Mucosa of descending colon (tissue), 3 donors: ENCODE results near the gene MDFI. TPM values are rescaled to one million over a fixed set of nuclear protein-coding genes. Genes with fewer than 3 reads are reported as not detected.

Experiments used
- ATAC-seq: fragments of 200-7000 bp; cut with Tn5 transposase; one replicate; pipeline ENCODE4 v1.9.1; 2020; ENCODE audit warnings: mild to moderate bottlenecking, moderate library complexity
- DNase-seq, 3 donors: peaks; one replicate each; pipeline ENCODE4 v3.0.0-alpha.2; 2020
- H3K36me3 ChIP-seq: fragments of 200-600 bp; one replicate; pipeline ENCODE4 v1.8.0; 2021; ENCODE audit warnings: low read depth, mild to moderate bottlenecking
- H3K4me1 ChIP-seq: fragments of 200-600 bp; one replicate; pipeline ENCODE4 v1.8.0; 2021; ENCODE audit warnings: low read depth, mild to moderate bottlenecking
- H3K4me3 ChIP-seq: fragments of 200-600 bp; one replicate; pipeline ENCODE4 v1.8.0; 2021; ENCODE audit warnings: mild to moderate bottlenecking
- H3K9me3 ChIP-seq: fragments of 200-600 bp; one replicate; pipeline ENCODE4 v1.8.0; 2021; ENCODE audit warnings: mild to moderate bottlenecking
- CTCF ChIP-seq: fragments of 200-600 bp; IDR thresholded peaks from one replicate; pipeline ENCODE4 v1.8.0; 2022; ENCODE audit warnings: antibody characterized with exemption, mild to moderate bottlenecking
- intact Hi-C, 2 donors: fragments of 100-400 bp; cut with DNase I in 1 of 2; cut with micrococcal nuclease in 1 of 2; formaldehyde crosslinking; loops; one replicate each; pipeline versions ENCODE4 v1.11.0 to v1.11.1; 2022; cut with DNase I, micrococcal nuclease
- long read RNA-seq, 2 donors: library from polyadenylated mRNA; unstranded; transcript quantifications; one replicate each; pipeline ENCODE4 v2.0.0, GENCODE V29; 2019 to 2021
- total RNA-seq, 3 donors: library from RNA; stranded (reverse); fragmentation: NEBNext Ultra II Directional in 2 of 3; extraction: Animal tissue kit (Norgen Biotek cat#: 25700) in 2 of 3; gene quantifications; one replicate each; pipeline versions ENCODE4 v1.2.1 to v1.2.4, GENCODE V29; 2021 to 2023
- donor health status: DM: no; HTN: no; CAD: no; lungs with moderate emphysema.
- donor health status: DM: no; HTN: no; CAD: no.
- donor health status: DM: no; HTN: yes; CAD: no.

MDFI gene
- total RNA-seq = 1 to 10 TPM in 2 of 3 donors, under 1 TPM in 1; 0.96 to 2.2 (median 2.1) TPM
- long read RNA-seq, donor 1 = 0 reads
- long read RNA-seq, donor 2 = 0 reads

GRCh38 chr6:41638002-41638934 is at the start of gene MDFI:
TSS of gene MDFI (plus strand) at chr6:41638468. CDS start at chr6:41638750, 282 bp downstream.
- no peaks in the 10 kb centered on the region for H3K9me3 ChIP-seq
- ATAC-seq (no peak), DNase-seq (no peak)
- no peak within 1 kb of the TSS for H3K4me3 ChIP-seq
- H3K36me3 ChIP-seq = no peaks in the 10 kb centered on the region
- H3K4me1 ChIP-seq = peaks cover 10% of the 10 kb centered on the region
- TF ChIP-seq CTCF = no peak
- intact Hi-C loops = no loop called here

- intact Hi-C loops = no loop called here
Measured at GRCh38 chr6:41589223-41589622, 49.0 kb upstream of the MDFI start.

GRCh38 chr6:41589636-41590622 is 48.3 kb upstream of the MDFI start:
- intact Hi-C loops = loop anchor here (5.0 to 10.0 kb wide), 5 partner anchors 125 to 225 kb away; no protein-coding TSS in a partner anchor
- no peak overlapping the region for H3K4me3 ChIP-seq
- H3K36me3 ChIP-seq = no peaks in the 10 kb centered on the region
- no peak for ATAC-seq
- no peak for DNase-seq
- no peaks in the 10 kb centered on the region for H3K9me3 ChIP-seq
- no peaks in the 10 kb centered on the region for H3K4me1 ChIP-seq
- TF ChIP-seq CTCF = no peak

More at GRCh38 chr6:41589223-41589622, 49.0 kb upstream of the MDFI start:
- Histone ChIP-seq H3K4me1 (no peaks in the 10 kb centered on the region), H3K4me3 (no peak overlapping the region), H3K36me3 (no peaks in the 10 kb centered on the region), H3K9me3 (no peaks in the 10 kb centered on the region)
- DNase-seq (no peak), ATAC-seq (no peak)
- TF ChIP-seq CTCF = no peak

- no peak for TF ChIP-seq CTCF
- intact Hi-C loops = loop anchor here (5.0 to 10.0 kb wide), 5 partner anchors 126 to 226 kb away; no protein-coding TSS in a partner anchor
- Histone ChIP-seq H3K9me3 (no peaks in the 10 kb centered on the region), H3K36me3 (no peaks in the 10 kb centered on the region), H3K4me1 (no peaks in the 10 kb centered on the region), H3K4me3 (no peak overlapping the region)
- DNase-seq = no peak
- ATAC-seq = no peak
Measured at GRCh38 chr6:41591122-41591521, 47.1 kb upstream of the MDFI start.

- H3K4me1 ChIP-seq = no peaks in the 10 kb centered on the region
- TF ChIP-seq CTCF = peak; percentile 91
- ATAC-seq = peak; percentile 83
- no peaks in the 10 kb centered on the region for H3K36me3 ChIP-seq
- intact Hi-C loops = loop anchor here (2.0 to 10.0 kb wide), 6 partner anchors 127 to 227 kb away; no protein-coding TSS in a partner anchor
- DNase-seq = peak in 2 of 3 donors; percentile 83 to 84
- no peak overlapping the region for H3K4me3 ChIP-seq
- no peaks in the 10 kb centered on the region for H3K9me3 ChIP-seq
Measured at GRCh38 chr6:41591859-41592502, 46.3 kb upstream of the MDFI start.
